Naive B cell (primary cell): ENCODE measurements around the gene EDN3. TPM values are rescaled to one million over a fixed set of nuclear protein-coding genes. Genes with fewer than 3 reads are reported as not detected.
"Not testable (repeated sequence)": the region's sequence is repeated elsewhere in the genome, so short reads cannot be mapped to it uniquely, and the experiment has no call there.

Source experiments
- ATAC-seq, 2 donors: fragments of 150-1000 bp; cut with Tn5 transposase; 2 replicates each; pipeline ENCODE4 v1.10.0; 2021; ENCODE audit warnings: low read depth in 2 of 2, mild to moderate bottlenecking in 2 of 2, moderate library complexity in 2 of 2
- DNase-seq: peaks from one replicate; pipeline ENCODE4 v3.0.0; 2022
- H3K27ac Mint-ChIP-seq, 6 donors: one replicate each; pipeline ENCODE4 v1.8.0; 2020 to 2022; ENCODE audit warnings: mild to moderate bottlenecking in 6 of 6, mixed read lengths in 6 of 6, moderate library complexity in 5 of 6, inconsistent platforms in 2 of 6
- H3K27me3 Mint-ChIP-seq, 3 donors: one replicate each; pipeline ENCODE4 v1.8.0; 2021 to 2022; ENCODE audit warnings: mixed read lengths in 3 of 3, mild to moderate bottlenecking in 1 of 3
- H3K36me3 Mint-ChIP-seq, 2 donors: one replicate each; pipeline ENCODE4 v1.8.0; 2020 to 2022; ENCODE audit warnings: mixed read lengths in 2 of 2, inconsistent platforms in 1 of 2, mild to moderate bottlenecking in 1 of 2
- H3K4me1 Mint-ChIP-seq, 3 donors: one replicate each; pipeline ENCODE4 v1.8.0; 2020 to 2022; ENCODE audit warnings: mixed read lengths in 3 of 3, inconsistent platforms in 1 of 3, mild to moderate bottlenecking in 1 of 3, moderate library complexity in 1 of 3
- H3K4me3 Mint-ChIP-seq, 8 donors: one replicate each; pipeline ENCODE4 v1.8.0; 2020 to 2022; ENCODE audit warnings: mild to moderate bottlenecking in 8 of 8, mixed read lengths in 8 of 8, moderate library complexity in 8 of 8, inconsistent platforms in 2 of 8
- H3K9me3 Mint-ChIP-seq, 7 donors: one replicate each; pipeline ENCODE4 v1.8.0; 2020 to 2022; ENCODE audit warnings: mixed read lengths in 7 of 7, mild to moderate bottlenecking in 5 of 7, inconsistent platforms in 2 of 7, moderate library complexity in 1 of 7
- polyA plus RNA-seq, 6 donors: library from polyadenylated mRNA; unstranded; fragments of 300-500 nt; fragmentation: Illumina TruSeq; gene quantifications; one replicate each; pipeline ENCODE4 v1.2.3, GENCODE V29; 2021; ENCODE audit warnings: low read depth in 6 of 6

Gene EDN3
- polyA plus RNA-seq, 6 donors from 2014 or later, result not detected

GRCh38 chr20:59351157-59352040 lies 51.0 kb downstream of the EDN3 start:
- H3K27me3 Mint-ChIP-seq, result peaks cover 4 to 23% (median 15%) of the 10 kb centered on the region in 3 donors
- DNase-seq (no peak), ATAC-seq (no peak)
- H3K9me3 Mint-ChIP-seq, result peaks cover 0 to 5% (median 0%) of the 10 kb centered on the region in 7 donors
- H3K4me3 Mint-ChIP-seq, result no peak overlapping the region
- H3K4me1 Mint-ChIP-seq, result no peaks in the 10 kb centered on the region
- H3K27ac Mint-ChIP-seq, result no peak overlapping the region
- peaks cover 0 to 7% of the 10 kb centered on the region in 2 donors for H3K36me3 Mint-ChIP-seq

GRCh38 chr20:59352541-59352940 lies 52.1 kb downstream of the EDN3 start:
- H3K4me1 Mint-ChIP-seq, result no peaks in the 10 kb centered on the region

GRCh38 chr20:59352990-59353389 lies 52.6 kb downstream of the EDN3 start:
- H3K4me3 Mint-ChIP-seq, result no peak overlapping the region
- H3K4me1 Mint-ChIP-seq, result no peaks in the 10 kb centered on the region
- no peaks in the 10 kb centered on the region for H3K36me3 Mint-ChIP-seq
- H3K9me3 Mint-ChIP-seq, result no peaks in the 10 kb centered on the region
- DNase-seq (no peak), ATAC-seq (no peak)
- H3K27ac Mint-ChIP-seq, result no peak overlapping the region
- H3K27me3 Mint-ChIP-seq, result peaks cover 4 to 28% (median 20%) of the 10 kb centered on the region in 3 donors

More at GRCh38 chr20:59352541-59352940, 52.1 kb downstream of the EDN3 start:
- Mint-ChIP-seq H3K9me3 (no peaks in the 10 kb centered on the region), H3K27me3 (peaks cover 4 to 26% (median 20%) of the 10 kb centered on the region in 3 donors), H3K36me3 (no peaks in the 10 kb centered on the region), H3K27ac (peak overlapping the region in 2 of 6 donors; percentile 81 to 83), H3K4me3 (no peak overlapping the region)
- no peak for ATAC-seq
- DNase-seq, result no peak

GRCh38 chr20:59354460-59354859 lies 54.0 kb downstream of the EDN3 start:
- H3K36me3 Mint-ChIP-seq, result no peaks in the 10 kb centered on the region

GRCh38 chr20:59355242-59355641 lies 54.8 kb downstream of the EDN3 start:
- Mint-ChIP-seq H3K27me3 (peaks cover 6 to 28% (median 20%) of the 10 kb centered on the region in 3 donors), H3K27ac (no peak overlapping the region), H3K4me3 (peak overlapping the region in 1 of 8 donors; percentile 7)

More at GRCh38 chr20:59354460-59354859, 54.0 kb downstream of the EDN3 start:
- Mint-ChIP-seq H3K4me3 (no peak overlapping the region), H3K27ac (no peak overlapping the region), H3K27me3 (peaks cover 4 to 28% (median 20%) of the 10 kb centered on the region in 3 donors), H3K9me3 (no peaks in the 10 kb centered on the region), H3K4me1 (peaks cover 0 to 6% (median 6%) of the 10 kb centered on the region in 3 donors)
- ATAC-seq (no peak), DNase-seq (no peak)

GRCh38 chr20:59356662-59357165 lies 56.3 kb downstream of the EDN3 start:
- Mint-ChIP-seq H3K4me1 (peaks cover 0 to 9% (median 6%) of the 10 kb centered on the region in 3 donors), H3K27ac (no peak overlapping the region), H3K9me3 (no peaks in the 10 kb centered on the region), H3K36me3 (no peaks in the 10 kb centered on the region), H3K4me3 (no peak overlapping the region), H3K27me3 (peaks cover 12 to 28% (median 20%) of the 10 kb centered on the region in 3 donors)
- DNase-seq (no peak), ATAC-seq (no peak)

More at GRCh38 chr20:59355242-59355641, 54.8 kb downstream of the EDN3 start:
- Mint-ChIP-seq H3K9me3 (no peaks in the 10 kb centered on the region), H3K36me3 (no peaks in the 10 kb centered on the region), H3K4me1 (peaks cover 0 to 9% (median 6%) of the 10 kb centered on the region in 3 donors)
- DNase-seq, result no peak
- no peak for ATAC-seq

- ATAC-seq, result peak in 1 of 2 donors; percentile 34
- H3K36me3 Mint-ChIP-seq, H3K9me3 Mint-ChIP-seq, DNase-seq, H3K4me1 Mint-ChIP-seq, H3K4me3 Mint-ChIP-seq: not testable (repeated sequence)
- H3K27me3 Mint-ChIP-seq, result peaks cover 12 to 28% (median 20%) of the 10 kb centered on the region in 3 donors
- peak overlapping the region in 1 of 6 donors; percentile 72 for H3K27ac Mint-ChIP-seq
These were observed 58.4 kb downstream of the EDN3 start for GRCh38 chr20:59358793-59359192.

- Mint-ChIP-seq H3K27me3 (peaks cover 8 to 20% (median 20%) of the 10 kb centered on the region in 3 donors), H3K4me3 (no peak overlapping the region), H3K36me3 (no peaks in the 10 kb centered on the region), H3K9me3 (peaks cover 0 to 2% (median 0%) of the 10 kb centered on the region in 7 donors), H3K27ac (no peak overlapping the region), H3K4me1 (peaks cover 0 to 9% (median 6%) of the 10 kb centered on the region in 3 donors)
- DNase-seq (no peak), ATAC-seq (no peak)
These were observed 59.7 kb downstream of the EDN3 start for GRCh38 chr20:59359906-59360725.

- H3K27ac Mint-ChIP-seq, result no peak overlapping the region
- peaks cover 8 to 18% (median 15%) of the 10 kb centered on the region in 3 donors for H3K27me3 Mint-ChIP-seq
- H3K9me3 Mint-ChIP-seq, result peaks cover 0 to 2% (median 0%) of the 10 kb centered on the region in 7 donors
- no peak overlapping the region for H3K4me3 Mint-ChIP-seq
- H3K4me1 Mint-ChIP-seq, result peaks cover 0 to 9% (median 6%) of the 10 kb centered on the region in 3 donors
- DNase-seq (no peak), ATAC-seq (no peak)
- no peaks in the 10 kb centered on the region for H3K36me3 Mint-ChIP-seq
These were observed 60.5 kb downstream of the EDN3 start for GRCh38 chr20:59360934-59361333.

- no peak for ATAC-seq
- Mint-ChIP-seq H3K27ac (no peak overlapping the region), H3K27me3 (peaks cover 8 to 14% (median 10%) of the 10 kb centered on the region in 3 donors), H3K4me3 (no peak overlapping the region), H3K4me1 (peaks cover 0 to 9% (median 6%) of the 10 kb centered on the region in 3 donors), H3K36me3 (no peaks in the 10 kb centered on the region), H3K9me3 (peaks cover 0 to 2% (median 0%) of the 10 kb centered on the region in 7 donors)
- DNase-seq, result no peak
These were observed 61.0 kb downstream of the EDN3 start for GRCh38 chr20:59361411-59361810.

- no peaks in the 10 kb centered on the region for H3K36me3 Mint-ChIP-seq
- peaks cover 0 to 8% (median 6%) of the 10 kb centered on the region in 3 donors for H3K27me3 Mint-ChIP-seq
- ATAC-seq, result no peak
- H3K4me1 Mint-ChIP-seq, result peaks cover 0 to 9% (median 6%) of the 10 kb centered on the region in 3 donors
- H3K9me3 Mint-ChIP-seq, result peaks cover 0 to 2% (median 0%) of the 10 kb centered on the region in 7 donors
- peak overlapping the region in 1 of 6 donors; percentile 46 for H3K27ac Mint-ChIP-seq
- H3K4me3 Mint-ChIP-seq, result no peak overlapping the region
- no peak for DNase-seq
These were observed 62.7 kb downstream of the EDN3 start for GRCh38 chr20:59363101-59363500.

GRCh38 chr20:59364611-59365010 lies 64.2 kb downstream of the EDN3 start:
- no peaks in the 10 kb centered on the region for H3K36me3 Mint-ChIP-seq
- DNase-seq, result no peak
- peaks cover 0 to 8% (median 6%) of the 10 kb centered on the region in 3 donors for H3K27me3 Mint-ChIP-seq
- H3K27ac Mint-ChIP-seq, result no peak overlapping the region
- no peak overlapping the region for H3K4me3 Mint-ChIP-seq
- H3K4me1 Mint-ChIP-seq, result peaks cover 0 to 2% (median 0%) of the 10 kb centered on the region in 3 donors
- ATAC-seq, result no peak
- H3K9me3 Mint-ChIP-seq, result peaks cover 0 to 2% (median 0%) of the 10 kb centered on the region in 7 donors
